ENCODE results near the gene P2RY2.

DNA sequence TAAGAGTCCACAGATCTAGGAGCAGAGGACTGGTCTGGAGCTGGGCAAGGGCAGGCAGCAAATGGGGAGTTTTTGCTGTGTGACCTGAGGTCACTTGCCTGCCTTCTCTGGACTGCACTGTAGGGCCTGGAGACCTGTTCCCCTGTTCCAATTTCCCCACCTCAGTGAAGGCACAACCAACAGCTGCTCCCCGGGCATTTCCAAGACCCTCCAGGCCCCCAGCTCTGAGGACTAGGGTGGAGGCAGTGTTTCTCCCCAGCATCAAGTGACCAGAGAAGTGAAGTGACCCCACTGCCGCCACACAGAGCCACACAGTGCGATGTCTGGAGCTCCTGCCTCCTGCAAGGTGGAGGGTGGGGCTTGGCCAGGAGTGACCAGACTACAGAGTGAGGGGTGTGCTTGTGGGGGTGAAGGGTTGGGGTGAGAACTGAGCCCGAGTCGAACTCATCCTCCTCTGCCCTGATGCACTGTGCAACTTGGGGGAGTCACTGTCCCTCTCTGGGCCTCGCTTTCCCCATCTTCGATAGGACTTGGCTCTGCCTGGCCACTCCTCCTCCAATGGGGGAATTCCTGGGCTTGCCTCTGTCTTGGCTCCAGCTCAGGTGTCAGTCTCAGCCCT lies 21.6 kb downstream of the P2RY2 start:
- TF ChIP-seq, protein P1, sequence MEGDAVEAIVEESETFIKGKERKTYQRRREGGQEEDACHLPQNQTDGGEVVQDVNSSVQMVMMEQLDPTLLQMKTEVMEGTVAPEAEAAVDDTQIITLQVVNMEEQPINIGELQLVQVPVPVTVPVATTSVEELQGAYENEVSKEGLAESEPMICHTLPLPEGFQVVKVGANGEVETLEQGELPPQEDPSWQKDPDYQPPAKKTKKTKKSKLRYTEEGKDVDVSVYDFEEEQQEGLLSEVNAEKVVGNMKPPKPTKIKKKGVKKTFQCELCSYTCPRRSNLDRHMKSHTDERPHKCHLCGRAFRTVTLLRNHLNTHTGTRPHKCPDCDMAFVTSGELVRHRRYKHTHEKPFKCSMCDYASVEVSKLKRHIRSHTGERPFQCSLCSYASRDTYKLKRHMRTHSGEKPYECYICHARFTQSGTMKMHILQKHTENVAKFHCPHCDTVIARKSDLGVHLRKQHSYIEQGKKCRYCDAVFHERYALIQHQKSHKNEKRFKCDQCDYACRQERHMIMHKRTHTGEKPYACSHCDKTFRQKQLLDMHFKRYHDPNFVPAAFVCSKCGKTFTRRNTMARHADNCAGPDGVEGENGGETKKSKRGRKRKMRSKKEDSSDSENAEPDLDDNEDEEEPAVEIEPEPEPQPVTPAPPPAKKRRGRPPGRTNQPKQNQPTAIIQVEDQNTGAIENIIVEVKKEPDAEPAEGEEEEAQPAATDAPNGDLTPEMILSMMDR (IDR thresholded peaks at IDR 0.05) = no peak
- TF ChIP-seq EZH2 (IDR thresholded peaks at IDR 0.05; ENCODE audit: borderline replicate concordance, insufficient read depth, low read depth, low read length, poor library complexity, severe bottlenecking) = no peak

All from B cell (primary cell).